HEK293 (cell line): Measurements from ENCODE around the gene UPK3A.

Experiments used
- CTCF ChIA-PET: fragments of 350-600 bp; formaldehyde crosslinking; extraction: SDS; loops from one replicate; lab custom pipeline; 2021; ENCODE audit warnings: antibody characterized with exemption; lab: Yijun Ruan, JAX
- POLR2A ChIA-PET: fragments of 300-600 bp; formaldehyde crosslinking; extraction: SDS; loops from one replicate; lab custom pipeline; 2020; ENCODE audit warnings: antibody characterized with exemption, inconsistent platforms; lab: Yijun Ruan, JAX
- H3K27ac ChIP-seq: fragments of 200-500 bp; sonication (Bioruptor generic); 2 replicates; pipeline ENCODE4 v1.5.1; 2014; ENCODE audit warnings: low read depth, low read length, control low read depth, inconsistent platforms; ENCODE audit errors: extremely low read depth
- H3K36me3 ChIP-seq, 2 experiments: fragments of 200-500 bp in 1 of 2; sonication (Bioruptor generic) in 1 of 2; 1 replicate in 1 of 2; 2 replicates in 1 of 2; pipeline ENCODE4 v1.5.1; 2014 to 2017; ENCODE audit warnings: inconsistent platforms in 2 of 2, low read length in 2 of 2; ENCODE audit not compliant: control insufficient read depth in 2 of 2, insufficient read depth in 1 of 2
- H3K4me1 ChIP-seq: fragments of 200-500 bp; sonication (Bioruptor generic); 2 replicates; pipeline ENCODE4 v1.5.1; 2014; ENCODE audit warnings: mild to moderate bottlenecking, low read length, inconsistent platforms; ENCODE audit not compliant: control insufficient read depth, insufficient read depth
- H3K4me3 ChIP-seq: 2 replicates; pipeline ENCODE4 v1.5.1; 2011; ENCODE audit warnings: low read depth, mild to moderate bottlenecking, control low read depth, low read length, moderate library complexity
- H3K9me3 ChIP-seq: fragments of 200-500 bp; sonication (Bioruptor generic); 2 replicates; pipeline ENCODE4 v1.5.1; 2014; ENCODE audit warnings: low read depth, low read length, inconsistent platforms; ENCODE audit not compliant: control insufficient read depth, insufficient read depth
- GFI1B ChIP-seq: fragments of 450-650 bp; formaldehyde crosslinking; IDR thresholded peaks from 2 replicates; pipeline ENCODE4 v1.5.1; 2016; ENCODE audit warnings: missing biosample characterization, missing genetic modification characterization
- HOXC10 ChIP-seq: sonication (generic); formaldehyde crosslinking; IDR thresholded peaks from 2 replicates; pipeline ENCODE4 v1.8.1; 2023; ENCODE audit warnings: mild to moderate bottlenecking, missing genetic modification reagents
- PRDM1 ChIP-seq: fragments of 450-650 bp; formaldehyde crosslinking; IDR thresholded peaks from 2 replicates; pipeline ENCODE4; 2016; ENCODE audit warnings: missing biosample characterization, missing genetic modification characterization
- SCRT2 ChIP-seq: fragments of 450-650 bp; formaldehyde crosslinking; IDR thresholded peaks from 2 replicates; pipeline ENCODE4 v1.5.1; 2016; ENCODE audit warnings: missing biosample characterization, missing genetic modification characterization
- SP2 ChIP-seq: fragments of 450-650 bp; formaldehyde crosslinking; IDR thresholded peaks from 2 replicates; pipeline ENCODE4 v1.5.1; 2016; ENCODE audit warnings: missing biosample characterization, missing genetic modification characterization
- ZFHX2 ChIP-seq: fragments of 450-650 bp; formaldehyde crosslinking; conservative IDR thresholded peaks from 2 replicates; pipeline ENCODE4 v1.5.1; 2016; ENCODE audit warnings: missing biosample characterization, missing genetic modification characterization
- ZNF221 ChIP-seq: fragments of 450-650 bp; formaldehyde crosslinking; IDR thresholded peaks from 2 replicates; pipeline ENCODE4 v1.5.1; 2017; ENCODE audit warnings: missing biosample characterization, missing genetic modification characterization, borderline replicate concordance
- ZNF239 ChIP-seq: fragments of 450-650 bp; formaldehyde crosslinking; IDR thresholded peaks from 2 replicates; pipeline ENCODE4 v1.5.1; 2016; ENCODE audit warnings: missing biosample characterization, missing genetic modification characterization
- ZNF24 ChIP-seq: fragments of 450-650 bp; formaldehyde crosslinking; IDR thresholded peaks from 2 replicates; pipeline ENCODE4 v1.5.1; 2016; ENCODE audit warnings: missing biosample characterization, missing genetic modification characterization
- ZNF350 ChIP-seq: fragments of 450-650 bp; formaldehyde crosslinking; IDR thresholded peaks from 2 replicates; pipeline ENCODE4 v1.5.0; 2017; ENCODE audit warnings: missing biosample characterization, mild to moderate bottlenecking, missing genetic modification characterization
- ZNF521 ChIP-seq: fragments of 450-650 bp; formaldehyde crosslinking; IDR thresholded peaks from 2 replicates; pipeline ENCODE4 v1.5.1; 2017; ENCODE audit warnings: missing biosample characterization, mild to moderate bottlenecking, missing genetic modification characterization
- ZNF548 ChIP-seq: fragments of 450-650 bp; formaldehyde crosslinking; IDR thresholded peaks from 2 replicates; pipeline ENCODE4 v1.5.1; 2016; ENCODE audit warnings: missing biosample characterization, missing genetic modification characterization
- ZNF558 ChIP-seq: fragments of 450-650 bp; formaldehyde crosslinking; IDR thresholded peaks from 2 replicates; pipeline ENCODE4 v1.5.1; 2016; ENCODE audit warnings: missing biosample characterization, missing genetic modification characterization
- TF ChIP-seq, protein P1 (sequence below): fragments of 450-650 bp; formaldehyde crosslinking; IDR thresholded peaks from 2 replicates; pipeline ENCODE4 v1.5.1; 2016; ENCODE audit warnings: missing biosample characterization, missing genetic modification characterization
- TF ChIP-seq, protein P2 (sequence below): fragments of 450-650 bp; formaldehyde crosslinking; IDR thresholded peaks from 2 replicates; pipeline ENCODE4 v1.5.1; 2016; ENCODE audit warnings: missing biosample characterization, missing genetic modification characterization
- TF ChIP-seq, protein P3 (sequence below): fragments of 450-650 bp; formaldehyde crosslinking; IDR thresholded peaks from 2 replicates; pipeline ENCODE4 v1.5.1; 2016; ENCODE audit warnings: missing biosample characterization, missing genetic modification characterization
- TF ChIP-seq, protein P4 (sequence below): fragments of 450-650 bp; formaldehyde crosslinking; conservative IDR thresholded peaks from 2 replicates; pipeline ENCODE4 v1.5.1; 2016; ENCODE audit warnings: low read depth, missing biosample characterization, missing genetic modification characterization

UPK3A gene

DNA sequence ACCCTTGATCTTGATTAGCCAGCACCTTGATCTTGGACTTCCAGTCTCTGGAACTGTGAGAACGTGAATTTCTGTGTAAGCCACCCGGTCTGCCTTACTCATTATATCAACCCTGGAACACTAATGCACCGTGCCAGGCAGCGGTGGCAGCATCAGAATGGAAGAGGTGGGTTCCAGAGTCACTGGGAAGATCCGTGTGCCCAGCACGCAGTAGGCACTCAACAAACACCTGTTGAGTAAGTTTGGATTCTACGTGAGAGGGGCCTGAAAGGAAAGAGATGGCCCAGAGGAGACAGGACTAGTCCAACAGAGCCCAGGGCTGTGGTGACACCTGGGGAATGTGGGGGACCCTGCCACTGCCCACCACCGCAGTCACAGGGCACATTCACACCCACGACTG lies 6.6 kb upstream of the UPK3A start:
- no peaks in the 10 kb centered on the region for H3K9me3 ChIP-seq
- POLR2A ChIA-PET, result no interaction called here
- H3K36me3 ChIP-seq, result no peaks in the 10 kb centered on the region
- CTCF ChIA-PET, result no interaction called here
- H3K4me1 ChIP-seq, result peaks cover 6% of the 10 kb centered on the region
- H3K27ac ChIP-seq, result no peak overlapping the region
- no peak overlapping the region for H3K4me3 ChIP-seq
- TF ChIP-seq, protein P1, sequence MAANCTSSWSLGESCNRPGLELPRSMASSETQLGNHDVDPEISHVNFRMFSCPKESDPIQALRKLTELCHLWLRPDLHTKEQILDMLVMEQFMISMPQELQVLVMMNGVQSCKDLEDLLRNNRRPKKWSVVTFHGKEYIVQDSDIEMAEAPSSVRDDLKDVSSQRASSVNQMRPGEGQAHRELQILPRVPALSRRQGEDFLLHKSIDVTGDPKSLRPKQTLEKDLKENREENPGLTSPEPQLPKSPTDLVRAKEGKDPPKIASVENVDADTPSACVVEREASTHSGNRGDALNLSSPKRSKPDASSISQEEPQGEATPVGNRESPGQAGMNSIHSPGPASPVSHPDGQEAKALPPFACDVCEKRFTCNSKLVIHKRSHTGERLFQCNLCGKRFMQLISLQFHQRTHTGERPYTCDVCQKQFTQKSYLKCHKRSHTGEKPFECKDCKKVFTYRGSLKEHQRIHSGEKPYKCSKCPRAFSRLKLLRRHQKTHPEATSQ (tag by site-specific recombination), result no peak
- TF ChIP-seq HOXC10 (CRISPR knock-in tag) (no peak), SCRT2 (peak; percentile 65; the same call in 1 of the 2 replicates)

DNA sequence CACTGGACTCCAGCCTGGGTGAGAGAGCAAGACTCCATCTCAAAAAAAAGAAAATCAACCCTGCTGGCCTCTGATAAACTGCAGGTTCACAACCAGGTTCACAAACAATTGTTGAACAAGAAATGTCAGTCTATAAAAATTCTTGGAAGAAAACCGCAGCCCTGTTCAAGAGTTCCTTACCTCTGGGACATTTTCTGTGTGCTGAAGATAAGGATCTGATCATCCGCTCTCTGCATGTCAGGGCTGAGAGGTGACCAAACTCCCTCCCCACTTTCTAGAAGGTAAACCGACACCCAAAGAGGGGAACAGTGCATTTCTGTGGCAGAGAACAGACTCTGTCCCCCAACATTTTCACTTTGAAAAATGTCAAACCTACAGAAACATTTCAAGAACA lies 4.2 kb upstream of the UPK3A start:
- H3K9me3 ChIP-seq, result no peaks in the 10 kb centered on the region
- TF ChIP-seq GFI1B (tag by site-specific recombination) (no peak), ZNF221 (tag by site-specific recombination) (no peak), ZNF558 (tag by site-specific recombination) (no peak), ZNF548 (tag by site-specific recombination) (no peak), ZNF24 (no peak), ZNF239 (tag by site-specific recombination) (no peak), PRDM1 (no peak), ZNF350 (tag by site-specific recombination) (no peak), ZNF521 (tag by site-specific recombination) (no peak), SCRT2 (no peak), ZFHX2 (tag by site-specific recombination) (no peak), SP2 (tag by site-specific recombination) (no peak)
- TF ChIP-seq, protein P2, sequence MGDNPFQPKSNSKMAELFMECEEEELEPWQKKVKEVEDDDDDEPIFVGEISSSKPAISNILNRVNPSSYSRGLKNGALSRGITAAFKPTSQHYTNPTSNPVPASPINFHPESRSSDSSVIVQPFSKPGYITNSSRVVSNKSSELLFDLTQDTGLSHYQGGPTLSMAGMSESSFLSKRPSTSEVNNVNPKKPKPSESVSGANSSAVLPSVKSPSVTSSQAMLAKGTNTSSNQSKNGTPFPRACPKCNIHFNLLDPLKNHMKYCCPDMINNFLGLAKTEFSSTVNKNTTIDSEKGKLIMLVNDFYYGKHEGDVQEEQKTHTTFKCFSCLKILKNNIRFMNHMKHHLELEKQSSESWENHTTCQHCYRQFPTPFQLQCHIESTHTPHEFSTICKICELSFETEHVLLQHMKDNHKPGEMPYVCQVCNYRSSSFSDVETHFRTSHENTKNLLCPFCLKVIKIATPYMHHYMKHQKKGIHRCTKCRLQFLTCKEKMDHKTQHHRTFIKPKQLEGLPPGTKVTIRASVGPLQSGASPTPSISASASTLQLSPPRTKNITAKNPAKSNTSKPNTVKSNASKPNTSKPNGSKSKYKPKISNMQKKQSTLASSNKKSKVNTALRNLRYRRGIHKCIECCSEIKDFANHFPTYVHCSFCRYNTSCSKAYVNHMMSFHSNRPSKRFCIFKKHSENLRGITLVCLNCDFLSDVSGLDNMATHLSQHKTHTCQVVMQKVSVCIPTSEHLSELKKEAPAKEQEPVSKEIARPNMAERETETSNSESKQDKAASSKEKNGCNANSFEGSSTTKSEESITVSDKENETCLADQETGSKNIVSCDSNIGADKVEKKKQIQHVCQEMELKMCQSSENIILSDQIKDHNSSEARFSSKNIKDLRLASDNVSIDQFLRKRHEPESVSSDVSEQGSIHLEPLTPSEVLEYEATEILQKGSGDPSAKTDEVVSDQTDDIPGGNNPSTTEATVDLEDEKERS (tag by site-specific recombination), result no peak
- TF ChIP-seq, protein P3, sequence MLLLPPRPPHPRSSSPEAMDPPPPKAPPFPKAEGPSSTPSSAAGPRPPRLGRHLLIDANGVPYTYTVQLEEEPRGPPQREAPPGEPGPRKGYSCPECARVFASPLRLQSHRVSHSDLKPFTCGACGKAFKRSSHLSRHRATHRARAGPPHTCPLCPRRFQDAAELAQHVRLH (tag by site-specific recombination), result no peak
- TF ChIP-seq, protein P1 (tag by site-specific recombination), result no peak
- TF ChIP-seq, protein P4, sequence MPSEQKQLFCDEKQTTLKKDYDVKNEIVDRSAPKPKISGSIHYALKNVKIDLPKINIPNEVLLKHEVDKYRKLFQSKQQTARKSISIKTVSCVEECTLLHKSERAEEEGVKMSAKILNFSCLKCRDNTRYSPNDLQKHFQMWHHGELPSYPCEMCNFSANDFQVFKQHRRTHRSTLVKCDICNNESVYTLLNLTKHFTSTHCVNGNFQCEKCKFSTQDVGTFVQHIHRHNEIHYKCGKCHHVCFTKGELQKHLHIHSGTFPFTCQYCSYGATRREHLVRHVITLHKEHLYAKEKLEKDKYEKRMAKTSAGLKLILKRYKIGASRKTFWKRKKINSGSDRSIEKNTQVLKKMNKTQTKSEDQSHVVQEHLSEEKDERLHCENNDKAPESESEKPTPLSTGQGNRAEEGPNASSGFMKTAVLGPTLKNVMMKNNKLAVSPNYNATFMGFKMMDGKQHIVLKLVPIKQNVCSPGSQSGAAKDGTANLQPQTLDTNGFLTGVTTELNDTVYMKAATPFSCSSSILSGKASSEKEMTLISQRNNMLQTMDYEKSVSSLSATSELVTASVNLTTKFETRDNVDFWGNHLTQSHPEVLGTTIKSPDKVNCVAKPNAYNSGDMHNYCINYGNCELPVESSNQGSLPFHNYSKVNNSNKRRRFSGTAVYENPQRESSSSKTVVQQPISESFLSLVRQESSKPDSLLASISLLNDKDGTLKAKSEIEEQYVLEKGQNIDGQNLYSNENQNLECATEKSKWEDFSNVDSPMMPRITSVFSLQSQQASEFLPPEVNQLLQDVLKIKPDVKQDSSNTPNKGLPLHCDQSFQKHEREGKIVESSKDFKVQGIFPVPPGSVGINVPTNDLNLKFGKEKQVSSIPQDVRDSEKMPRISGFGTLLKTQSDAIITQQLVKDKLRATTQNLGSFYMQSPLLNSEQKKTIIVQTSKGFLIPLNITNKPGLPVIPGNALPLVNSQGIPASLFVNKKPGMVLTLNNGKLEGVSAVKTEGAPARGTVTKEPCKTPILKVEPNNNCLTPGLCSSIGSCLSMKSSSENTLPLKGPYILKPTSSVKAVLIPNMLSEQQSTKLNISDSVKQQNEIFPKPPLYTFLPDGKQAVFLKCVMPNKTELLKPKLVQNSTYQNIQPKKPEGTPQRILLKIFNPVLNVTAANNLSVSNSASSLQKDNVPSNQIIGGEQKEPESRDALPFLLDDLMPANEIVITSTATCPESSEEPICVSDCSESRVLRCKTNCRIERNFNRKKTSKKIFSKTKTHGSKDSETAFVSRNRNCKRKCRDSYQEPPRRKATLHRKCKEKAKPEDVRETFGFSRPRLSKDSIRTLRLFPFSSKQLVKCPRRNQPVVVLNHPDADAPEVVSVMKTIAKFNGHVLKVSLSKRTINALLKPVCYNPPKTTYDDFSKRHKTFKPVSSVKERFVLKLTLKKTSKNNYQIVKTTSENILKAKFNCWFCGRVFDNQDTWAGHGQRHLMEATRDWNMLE (tag by site-specific recombination), result no peak
- H3K27ac ChIP-seq, result no peak overlapping the region
- H3K4me1 ChIP-seq, result peaks cover 6% of the 10 kb centered on the region
- no peak overlapping the region for H3K4me3 ChIP-seq
- CTCF ChIA-PET, result interaction anchor here (0.6 to 0.7 kb wide), 2 partner anchors 111 to 157 kb away, joined by 3 read pairs; no protein-coding TSS in a partner anchor
- H3K36me3 ChIP-seq, result no peaks in the 10 kb centered on the region
- POLR2A ChIA-PET, result no interaction called here
